ENCODE measurements around the gene MPC1.
"Not testable (repeated sequence)": the region's sequence is repeated elsewhere in the genome, so short reads cannot be mapped to it uniquely, and the experiment has no call there.

Gene MPC1

GRCh38 chr6:166406197-166406596 is 23.5 kb upstream of the MPC1 start:
- Histone ChIP-seq H3K9ac (ENCODE audit: low read length) (no peak overlapping the region), H3K27ac (ENCODE audit: low read depth, low read length) (no peak overlapping the region), H3K36me3 (ENCODE audit: control insufficient read depth, insufficient read depth, low read length) (no peaks in the 10 kb centered on the region), H3K9me3 (ENCODE audit: control insufficient read depth, insufficient read depth, low read depth, low read length) (no peaks in the 10 kb centered on the region), H3K27me3 (ENCODE audit: control insufficient read depth, insufficient read depth, low read length) (no peaks in the 10 kb centered on the region), H3K4me1 (ENCODE audit: control insufficient read depth, insufficient read depth, low read length) (peaks cover 12% of the 10 kb centered on the region), H3K4me3 (ENCODE audit: low read depth, low read length) (no peak overlapping the region)

- Histone ChIP-seq H3K27ac (ENCODE audit: low read depth, low read length) (no peak overlapping the region), H3K4me3 (ENCODE audit: low read depth, low read length) (no peak overlapping the region), H3K4me1 (ENCODE audit: control insufficient read depth, insufficient read depth, low read length) (peaks cover 11% of the 10 kb centered on the region), H3K27me3 (ENCODE audit: control insufficient read depth, insufficient read depth, low read length) (no peaks in the 10 kb centered on the region), H3K9ac (ENCODE audit: low read length) (no peak overlapping the region), H3K9me3 (ENCODE audit: control insufficient read depth, insufficient read depth, low read depth, low read length) (no peaks in the 10 kb centered on the region), H3K36me3 (ENCODE audit: control insufficient read depth, insufficient read depth, low read length) (no peaks in the 10 kb centered on the region)
Observed at GRCh38 chr6:166405386-166405785, 22.6 kb upstream of the MPC1 start.

- Histone ChIP-seq H3K4me3 (ENCODE audit: low read depth, low read length) (no peak overlapping the region), H3K27ac (ENCODE audit: low read depth, low read length) (no peak overlapping the region), H3K9ac (ENCODE audit: low read length) (no peak overlapping the region), H3K36me3 (ENCODE audit: control insufficient read depth, insufficient read depth, low read length) (no peaks in the 10 kb centered on the region), H3K9me3 (ENCODE audit: control insufficient read depth, insufficient read depth, low read depth, low read length) (peaks cover 3% of the 10 kb centered on the region), H3K27me3 (ENCODE audit: control insufficient read depth, insufficient read depth, low read length) (no peaks in the 10 kb centered on the region), H3K4me1 (ENCODE audit: control insufficient read depth, insufficient read depth, low read length) (peaks cover 7% of the 10 kb centered on the region)
Observed at GRCh38 chr6:166402582-166403277, 20.0 kb upstream of the MPC1 start.

GRCh38 chr6:166400649-166401250 is 18.0 kb upstream of the MPC1 start:
- not testable (repeated sequence) for H3K27me3 ChIP-seq (ENCODE audit: control insufficient read depth, insufficient read depth, low read length); H3K9ac ChIP-seq (ENCODE audit: low read length); H3K4me1 ChIP-seq (ENCODE audit: control insufficient read depth, insufficient read depth, low read length); H3K4me3 ChIP-seq (ENCODE audit: low read depth, low read length); H3K36me3 ChIP-seq (ENCODE audit: control insufficient read depth, insufficient read depth, low read length); H3K27ac ChIP-seq (ENCODE audit: low read depth, low read length)
- H3K9me3 ChIP-seq (ENCODE audit: control insufficient read depth, insufficient read depth, low read depth, low read length): peaks cover 11% of the 10 kb centered on the region

GRCh38 chr6:166400181-166400580 is 17.4 kb upstream of the MPC1 start:
- H3K27ac ChIP-seq (ENCODE audit: low read depth, low read length): no peak overlapping the region
- H3K9me3 ChIP-seq (ENCODE audit: control insufficient read depth, insufficient read depth, low read depth, low read length): peaks cover 11% of the 10 kb centered on the region
- no peaks in the 10 kb centered on the region for H3K27me3 ChIP-seq (ENCODE audit: control insufficient read depth, insufficient read depth, low read length)
- no peaks in the 10 kb centered on the region for H3K36me3 ChIP-seq (ENCODE audit: control insufficient read depth, insufficient read depth, low read length)
- no peak overlapping the region for H3K9ac ChIP-seq (ENCODE audit: low read length)
- no peak overlapping the region for H3K4me3 ChIP-seq (ENCODE audit: low read depth, low read length)
- peaks cover 7% of the 10 kb centered on the region for H3K4me1 ChIP-seq (ENCODE audit: control insufficient read depth, insufficient read depth, low read length)

- Histone ChIP-seq H3K27me3 (ENCODE audit: control insufficient read depth, insufficient read depth, low read length) (peaks cover 7% of the 10 kb centered on the region; the same call in 1 of the 2 replicates), H3K27ac (ENCODE audit: low read depth, low read length) (no peak overlapping the region), H3K4me3 (ENCODE audit: low read depth, low read length) (no peak overlapping the region), H3K36me3 (ENCODE audit: control insufficient read depth, insufficient read depth, low read length) (no peaks in the 10 kb centered on the region), H3K4me1 (ENCODE audit: control insufficient read depth, insufficient read depth, low read length) (peaks cover 7% of the 10 kb centered on the region), H3K9ac (ENCODE audit: low read length) (no peak overlapping the region), H3K9me3 (ENCODE audit: control insufficient read depth, insufficient read depth, low read depth, low read length) (peaks cover 11% of the 10 kb centered on the region)
Observed at GRCh38 chr6:166398348-166398747, 15.6 kb upstream of the MPC1 start.

GRCh38 chr6:166397849-166398248 is 15.1 kb upstream of the MPC1 start:
- no peak overlapping the region for H3K4me3 ChIP-seq (ENCODE audit: low read depth, low read length)
- no peaks in the 10 kb centered on the region for H3K36me3 ChIP-seq (ENCODE audit: control insufficient read depth, insufficient read depth, low read length)
- peaks cover 7% of the 10 kb centered on the region; the same call in 1 of the 2 replicates for H3K27me3 ChIP-seq (ENCODE audit: control insufficient read depth, insufficient read depth, low read length)
- H3K27ac ChIP-seq (ENCODE audit: low read depth, low read length): no peak overlapping the region
- no peak overlapping the region for H3K9ac ChIP-seq (ENCODE audit: low read length)
- H3K4me1 ChIP-seq (ENCODE audit: control insufficient read depth, insufficient read depth, low read length): peaks cover 7% of the 10 kb centered on the region
- H3K9me3 ChIP-seq (ENCODE audit: control insufficient read depth, insufficient read depth, low read depth, low read length): peaks cover 11% of the 10 kb centered on the region

- Histone ChIP-seq H3K9ac (ENCODE audit: low read length) (no peak overlapping the region), H3K4me1 (ENCODE audit: control insufficient read depth, insufficient read depth, low read length) (peaks cover 9% of the 10 kb centered on the region), H3K27ac (ENCODE audit: low read depth, low read length) (no peak overlapping the region), H3K4me3 (ENCODE audit: low read depth, low read length) (no peak overlapping the region), H3K27me3 (ENCODE audit: control insufficient read depth, insufficient read depth, low read length) (peaks cover 7% of the 10 kb centered on the region; the same call in 1 of the 2 replicates), H3K36me3 (ENCODE audit: control insufficient read depth, insufficient read depth, low read length) (no peaks in the 10 kb centered on the region), H3K9me3 (ENCODE audit: control insufficient read depth, insufficient read depth, low read depth, low read length) (peaks cover 11% of the 10 kb centered on the region)
Observed at GRCh38 chr6:166395778-166396177, 13.0 kb upstream of the MPC1 start.

- H3K4me1 ChIP-seq (ENCODE audit: control insufficient read depth, insufficient read depth, low read length): peaks cover 14% of the 10 kb centered on the region
- peaks cover 11% of the 10 kb centered on the region for H3K9me3 ChIP-seq (ENCODE audit: control insufficient read depth, insufficient read depth, low read depth, low read length)
- no peaks in the 10 kb centered on the region for H3K36me3 ChIP-seq (ENCODE audit: control insufficient read depth, insufficient read depth, low read length)
- no peak overlapping the region for H3K4me3 ChIP-seq (ENCODE audit: low read depth, low read length)
- H3K9ac ChIP-seq (ENCODE audit: low read length): no peak overlapping the region
- no peak overlapping the region for H3K27ac ChIP-seq (ENCODE audit: low read depth, low read length)
- H3K27me3 ChIP-seq (ENCODE audit: control insufficient read depth, insufficient read depth, low read length): peaks cover 7% of the 10 kb centered on the region; the same call in 1 of the 2 replicates
Observed at GRCh38 chr6:166395351-166395750, 12.6 kb upstream of the MPC1 start.

GRCh38 chr6:166394036-166394892 is 11.5 kb upstream of the MPC1 start:
- H3K27me3 ChIP-seq (ENCODE audit: control insufficient read depth, insufficient read depth, low read length): peaks cover 7% of the 10 kb centered on the region; the same call in 1 of the 2 replicates
- peaks cover 11% of the 10 kb centered on the region for H3K9me3 ChIP-seq (ENCODE audit: control insufficient read depth, insufficient read depth, low read depth, low read length)
- no peak overlapping the region for H3K9ac ChIP-seq (ENCODE audit: low read length)
- H3K4me3 ChIP-seq (ENCODE audit: low read depth, low read length): no peak overlapping the region
- no peaks in the 10 kb centered on the region for H3K36me3 ChIP-seq (ENCODE audit: control insufficient read depth, insufficient read depth, low read length)
- H3K27ac ChIP-seq (ENCODE audit: low read depth, low read length): no peak overlapping the region
- H3K4me1 ChIP-seq (ENCODE audit: control insufficient read depth, insufficient read depth, low read length): peaks cover 15% of the 10 kb centered on the region

- no peak overlapping the region for H3K9ac ChIP-seq (ENCODE audit: low read length)
- H3K27me3 ChIP-seq (ENCODE audit: control insufficient read depth, insufficient read depth, low read length): peaks cover 7% of the 10 kb centered on the region; the same call in 1 of the 2 replicates
- H3K4me3 ChIP-seq (ENCODE audit: low read depth, low read length): no peak overlapping the region
- H3K9me3 ChIP-seq (ENCODE audit: control insufficient read depth, insufficient read depth, low read depth, low read length): peaks cover 11% of the 10 kb centered on the region
- no peak overlapping the region for H3K27ac ChIP-seq (ENCODE audit: low read depth, low read length)
- peaks cover 8% of the 10 kb centered on the region; the same call in 1 of the 2 replicates for H3K4me1 ChIP-seq (ENCODE audit: control insufficient read depth, insufficient read depth, low read length)
- H3K36me3 ChIP-seq (ENCODE audit: control insufficient read depth, insufficient read depth, low read length): no peaks in the 10 kb centered on the region
Observed at GRCh38 chr6:166393535-166393823, 10.7 kb upstream of the MPC1 start.
